Measurements from ENCODE around the gene FBLN5. TPM values are rescaled to one million over a fixed set of nuclear protein-coding genes. Genes with fewer than 3 reads are reported as not detected.

The FBLN5 gene
- total RNA-seq, 1 experiment from 2014 or later = 3.3 TPM

GRCh38 chr14:91904483-91904882 is 43.0 kb downstream of the FBLN5 start:
- H3K9me2 ChIP-seq (ENCODE audit: insufficient read depth) = no peaks in the 10 kb centered on the region
- TF ChIP-seq JUND (IDR thresholded peaks at IDR 0.05) = no peak
- no peak for TF ChIP-seq SIN3A (IDR thresholded peaks at IDR 0.05; ENCODE audit: low read depth)
- no peak overlapping the region for H3K4me2 ChIP-seq (ENCODE audit: low read length)
- H3K9ac ChIP-seq (ENCODE audit: low read length) = no peak overlapping the region
- ChIA-PET CTCF (no interaction called here), POLR2A (no interaction called here), RAD21 (ENCODE audit: low non-redundant PET in 1 of 2, low total read pairs in 2 of 2, uncharacterized antibody in 2 of 2, unreplicated experiment in 2 of 2) (no interaction called here)
- no peaks in the 10 kb centered on the region for H3K36me3 ChIP-seq (ENCODE audit: control insufficient read depth in 1 of 2, insufficient read depth in 2 of 2, low read length in 2 of 2)
- BruUV-seq (replicated peaks) = no TSS peak
- DNase-seq (ENCODE audit: low read depth, low spot score) (no peak), ATAC-seq (no peak)
- no peaks in the 10 kb centered on the region for H3K4me1 ChIP-seq (ENCODE audit: control insufficient read depth in 1 of 2, insufficient read depth in 2 of 2, low read length in 2 of 2)
- intact Hi-C loops (cut with micrococcal nuclease) = no loop called here
- no peaks in the 10 kb centered on the region for H3K27me3 ChIP-seq (ENCODE audit: insufficient read depth, low read length)
- no peaks in the 10 kb centered on the region for H4K20me1 ChIP-seq (ENCODE audit: insufficient read depth)
- no peaks in the 10 kb centered on the region for H3K9me3 ChIP-seq (ENCODE audit: control insufficient read depth in 1 of 2, insufficient read depth in 1 of 2, low read depth in 1 of 2, low read length in 2 of 2)
- H3K27ac ChIP-seq (ENCODE audit: low read depth, low read length) = no peak overlapping the region
- H2AFZ ChIP-seq (ENCODE audit: low read depth, low read length, poor library complexity, severe bottlenecking) = no peak overlapping the region
- no peak overlapping the region for H3K4me3 ChIP-seq (replicated peaks in 1 of 2; ENCODE audit: low read depth in 1 of 2, low read length in 2 of 2)
- H3K79me2 ChIP-seq (ENCODE audit: insufficient read depth, low read length) = no peaks in the 10 kb centered on the region

GRCh38 chr14:91903070-91903469 is 44.4 kb downstream of the FBLN5 start:
- no peak for ATAC-seq
- Histone ChIP-seq H3K27ac (ENCODE audit: low read depth, low read length) (no peak overlapping the region), H2AFZ (ENCODE audit: low read depth, low read length, poor library complexity, severe bottlenecking) (no peak overlapping the region), H3K27me3 (ENCODE audit: insufficient read depth, low read length) (no peaks in the 10 kb centered on the region), H3K4me3 (replicated peaks in 1 of 2; ENCODE audit: low read depth in 1 of 2, low read length in 2 of 2) (no peak overlapping the region), H3K79me2 (ENCODE audit: insufficient read depth, low read length) (no peaks in the 10 kb centered on the region), H3K4me2 (ENCODE audit: low read length) (no peak overlapping the region), H3K4me1 (ENCODE audit: control insufficient read depth in 1 of 2, insufficient read depth in 2 of 2, low read length in 2 of 2) (no peaks in the 10 kb centered on the region), H3K9me2 (ENCODE audit: insufficient read depth) (no peaks in the 10 kb centered on the region), H4K20me1 (ENCODE audit: insufficient read depth) (no peaks in the 10 kb centered on the region), H3K9ac (ENCODE audit: low read length) (no peak overlapping the region), H3K36me3 (ENCODE audit: control insufficient read depth in 1 of 2, insufficient read depth in 2 of 2, low read length in 2 of 2) (no peaks in the 10 kb centered on the region), H3K9me3 (ENCODE audit: control insufficient read depth in 1 of 2, insufficient read depth in 1 of 2, low read depth in 1 of 2, low read length in 2 of 2) (no peaks in the 10 kb centered on the region)
- no peak for DNase-seq (ENCODE audit: low read depth, low spot score)
- ChIA-PET RAD21 (ENCODE audit: low non-redundant PET in 1 of 2, low total read pairs in 2 of 2, uncharacterized antibody in 2 of 2, unreplicated experiment in 2 of 2) (no interaction called here), POLR2A (no interaction called here), CTCF (no interaction called here)
- BruUV-seq (replicated peaks) = no TSS peak
- TF ChIP-seq EGR1 (IDR thresholded peaks at IDR 0.05; ENCODE audit: low read depth) = no peak
- TF ChIP-seq POLR2AphosphoS5 (IDR thresholded peaks at IDR 0.05; ENCODE audit: low read depth, low read length) = no peak
- intact Hi-C loops (cut with micrococcal nuclease) = no loop called here

- H3K9me2 ChIP-seq (ENCODE audit: insufficient read depth) = no peaks in the 10 kb centered on the region
Observed at GRCh38 chr14:91902336-91902735, 45.2 kb downstream of the FBLN5 start.

More at GRCh38 chr14:91902336-91902735, 45.2 kb downstream of the FBLN5 start:
- no peaks in the 10 kb centered on the region for H3K4me1 ChIP-seq (ENCODE audit: control insufficient read depth in 1 of 2, insufficient read depth in 2 of 2, low read length in 2 of 2)
- intact Hi-C loops (cut with micrococcal nuclease) = no loop called here
- H3K27ac ChIP-seq (ENCODE audit: low read depth, low read length) = no peak overlapping the region
- no peak overlapping the region for H3K9ac ChIP-seq (ENCODE audit: low read length)
- ChIA-PET POLR2A (no interaction called here), CTCF (interaction anchor here (0.7 kb wide), 1 partner anchor 233 kb away, joined by 3 read pairs; no protein-coding TSS in a partner anchor), RAD21 (ENCODE audit: low non-redundant PET in 1 of 2, low total read pairs in 2 of 2, uncharacterized antibody in 2 of 2, unreplicated experiment in 2 of 2) (no interaction called here)
- no peaks in the 10 kb centered on the region for H3K9me3 ChIP-seq (ENCODE audit: control insufficient read depth in 1 of 2, insufficient read depth in 1 of 2, low read depth in 1 of 2, low read length in 2 of 2)
- H3K36me3 ChIP-seq (ENCODE audit: control insufficient read depth in 1 of 2, insufficient read depth in 2 of 2, low read length in 2 of 2) = no peaks in the 10 kb centered on the region
- no peak overlapping the region for H3K4me3 ChIP-seq (replicated peaks in 1 of 2; ENCODE audit: low read depth in 1 of 2, low read length in 2 of 2)
- no peak overlapping the region for H2AFZ ChIP-seq (ENCODE audit: low read depth, low read length, poor library complexity, severe bottlenecking)
- no peaks in the 10 kb centered on the region for H3K79me2 ChIP-seq (ENCODE audit: insufficient read depth, low read length)
- no peaks in the 10 kb centered on the region for H4K20me1 ChIP-seq (ENCODE audit: insufficient read depth)
- no peak overlapping the region for H3K4me2 ChIP-seq (ENCODE audit: low read length)
- no TSS peak for BruUV-seq (replicated peaks)
- DNase-seq (ENCODE audit: low read depth, low spot score) (no peak), ATAC-seq (no peak)
- TF ChIP-seq RAD21 (IDR thresholded peaks at IDR 0.05; ENCODE audit: low read depth) = no peak
- H3K27me3 ChIP-seq (ENCODE audit: insufficient read depth, low read length) = no peaks in the 10 kb centered on the region
